ENCODE measurements around the gene ERGIC1.

DNA sequence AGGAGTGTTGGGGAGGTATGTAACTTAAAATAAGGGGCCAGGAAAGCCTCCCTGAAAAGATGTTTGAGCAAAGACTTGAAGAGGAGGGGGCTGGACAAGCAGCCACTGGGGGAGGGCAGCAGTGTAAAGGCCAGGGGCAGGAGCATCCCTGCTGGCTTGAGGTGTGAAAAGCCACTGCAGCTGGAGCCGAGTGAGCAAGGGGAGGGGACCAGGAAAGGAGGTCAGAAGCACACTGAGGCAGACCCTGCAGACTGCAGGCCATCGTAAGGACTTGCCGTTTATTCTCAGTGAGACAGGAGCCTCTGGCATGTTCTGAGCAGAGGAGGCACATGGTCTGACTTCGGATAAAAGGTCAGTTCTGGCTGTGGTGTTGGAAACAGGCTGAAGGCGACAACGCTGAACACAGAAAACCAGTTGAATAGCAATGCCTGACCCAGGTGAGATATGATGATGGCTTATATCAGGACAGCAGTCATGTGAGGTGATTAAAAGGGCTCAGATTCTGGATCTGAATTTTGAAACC lies 10.2 kb upstream of the ERGIC1 start:
- TF ChIP-seq POLR2A (IDR thresholded peaks at IDR 0.05) (no peak), EP300 (IDR thresholded peaks at IDR 0.05) (no peak)
- TF ChIP-seq, protein P1, sequence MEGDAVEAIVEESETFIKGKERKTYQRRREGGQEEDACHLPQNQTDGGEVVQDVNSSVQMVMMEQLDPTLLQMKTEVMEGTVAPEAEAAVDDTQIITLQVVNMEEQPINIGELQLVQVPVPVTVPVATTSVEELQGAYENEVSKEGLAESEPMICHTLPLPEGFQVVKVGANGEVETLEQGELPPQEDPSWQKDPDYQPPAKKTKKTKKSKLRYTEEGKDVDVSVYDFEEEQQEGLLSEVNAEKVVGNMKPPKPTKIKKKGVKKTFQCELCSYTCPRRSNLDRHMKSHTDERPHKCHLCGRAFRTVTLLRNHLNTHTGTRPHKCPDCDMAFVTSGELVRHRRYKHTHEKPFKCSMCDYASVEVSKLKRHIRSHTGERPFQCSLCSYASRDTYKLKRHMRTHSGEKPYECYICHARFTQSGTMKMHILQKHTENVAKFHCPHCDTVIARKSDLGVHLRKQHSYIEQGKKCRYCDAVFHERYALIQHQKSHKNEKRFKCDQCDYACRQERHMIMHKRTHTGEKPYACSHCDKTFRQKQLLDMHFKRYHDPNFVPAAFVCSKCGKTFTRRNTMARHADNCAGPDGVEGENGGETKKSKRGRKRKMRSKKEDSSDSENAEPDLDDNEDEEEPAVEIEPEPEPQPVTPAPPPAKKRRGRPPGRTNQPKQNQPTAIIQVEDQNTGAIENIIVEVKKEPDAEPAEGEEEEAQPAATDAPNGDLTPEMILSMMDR (IDR thresholded peaks at IDR 0.05), result no peak

Measured in tibial nerve (tissue), 4 donors.